SH-SY5Y (cell line): ENCODE data around the gene HARS1.

Experiments
- GATA2 ChIP-seq: IDR thresholded peaks from 2 replicates; pipeline ENCODE4 v1.6.1; 2011; ENCODE audit warnings: mild to moderate bottlenecking, low read depth, low read length
- GATA3 ChIP-seq: IDR thresholded peaks from 2 replicates; pipeline ENCODE4 v1.6.1; 2011; ENCODE audit warnings: low read depth, mild to moderate bottlenecking, low read length, moderate library complexity

DNA sequence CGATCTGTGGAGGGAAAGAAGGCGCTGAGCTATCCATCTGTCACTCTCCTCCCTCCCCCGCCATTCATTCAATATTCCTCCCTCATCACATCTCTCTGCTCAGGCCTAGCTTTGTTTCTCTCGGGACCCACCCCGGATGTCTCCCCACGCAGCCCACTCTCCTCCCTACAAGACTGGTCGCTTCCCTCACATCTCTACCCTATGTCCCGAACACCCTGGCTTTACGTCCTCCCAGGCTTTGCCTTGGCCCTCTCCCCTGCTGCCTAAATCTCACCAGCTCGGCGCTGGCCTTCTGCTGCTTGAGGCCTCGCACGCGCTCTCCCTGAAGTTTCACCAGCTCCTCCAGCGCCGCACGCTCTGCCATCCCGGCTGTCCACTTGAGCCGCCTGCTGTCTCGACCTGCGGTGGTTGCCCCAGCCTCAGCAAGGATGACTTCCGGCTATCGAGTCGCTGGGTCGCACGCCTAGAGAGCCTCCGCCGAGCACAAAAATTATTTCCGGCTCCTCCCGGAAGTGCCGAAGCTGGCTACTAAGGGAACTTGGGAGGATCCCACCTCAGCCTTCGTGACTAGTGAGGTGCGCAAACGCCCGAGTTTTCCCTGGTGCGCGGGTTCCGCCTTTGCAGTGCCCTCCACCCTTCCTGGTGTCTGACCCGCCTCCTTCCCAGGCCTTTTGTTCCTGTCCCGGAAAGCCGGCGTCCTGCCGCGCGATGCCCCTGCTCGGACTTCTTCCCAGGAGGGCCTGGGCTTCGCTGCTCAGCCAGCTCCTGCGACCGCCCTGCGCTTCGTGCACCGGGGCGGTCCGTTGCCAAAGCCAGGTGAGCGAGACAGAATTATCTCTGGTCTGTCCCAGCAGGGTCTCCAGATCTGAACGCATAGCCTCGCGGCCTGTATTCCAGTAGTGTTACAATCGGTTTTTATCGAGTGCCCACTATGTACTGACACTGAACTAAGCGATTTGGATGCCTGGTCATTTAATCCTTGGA is at the start of gene HARS1, which contains the start of gene HARS2:
- no peak for TF ChIP-seq GATA2
- TF ChIP-seq GATA3: no peak
